GM23248 (cell line): ENCODE data around the gene NIP7.

Source experiments
- EZH2 ChIP-seq: fragments of 200-600 bp; sonication (generic); IDR thresholded peaks from 2 replicates; pipeline ENCODE4 v1.6.1; 2018; ENCODE audit warnings: antibody characterized with exemption, mild to moderate bottlenecking; ENCODE audit not compliant: insufficient read depth, poor library complexity, severe bottlenecking
- EZH2phosphoT487 ChIP-seq: fragments of 200-600 bp; sonication (generic); IDR thresholded peaks from 2 replicates; pipeline ENCODE4 v1.6.1; 2018; ENCODE audit warnings: antibody characterized with exemption, moderate library complexity, mild to moderate bottlenecking, low read depth; ENCODE audit not compliant: insufficient read depth

DNA sequence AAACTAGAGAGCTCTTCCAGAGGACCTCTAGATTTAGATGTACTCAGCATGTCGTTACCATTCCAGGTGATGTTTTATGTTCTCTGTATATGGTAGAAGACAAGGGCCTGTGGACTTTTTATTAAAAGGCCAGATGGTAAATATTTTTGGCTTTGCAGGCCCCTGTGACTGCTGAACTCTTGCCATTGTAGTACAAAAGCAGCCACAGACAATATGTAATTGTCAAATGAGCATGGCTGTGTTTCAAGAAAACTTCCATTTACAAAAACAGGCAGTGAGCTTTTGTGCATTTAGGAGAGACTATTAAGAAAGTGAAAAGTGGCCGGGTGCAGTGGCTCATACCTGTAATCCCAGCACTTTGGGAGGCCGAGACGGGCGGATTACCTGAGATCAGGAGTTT is 4.6 kb downstream of the NIP7 start:
- no peak for TF ChIP-seq EZH2phosphoT487
- no peak for TF ChIP-seq EZH2
